Stimulated activated CD4-positive, alpha-beta T cell treated with anti-CD3 and anti-CD28 coated beads, TNF-alpha, amount 100 ng/mL, for 4 hours (primary cell): ENCODE results near the gene CDC42.
A peak's percentile ranks its signal among the peaks of the same experiment; 100 is the strongest.

Experiments used
- DNase-seq, 3 experiments: peaks; one replicate each; pipeline ENCODE4 v3.0.0-alpha.2; 2020; ENCODE audit warnings: low read depth in 3 of 3

CDC42 gene

GRCh38 chr1:22037520-22037919 lies 15.0 kb upstream of the CDC42 start:
- no peak for DNase-seq

GRCh38 chr1:22038036-22038435 lies 14.5 kb upstream of the CDC42 start:
- DNase-seq, result no peak

- DNase-seq, result peak; percentile 43 to 71 (median 65)
Measured at GRCh38 chr1:22039594-22040285, 12.8 kb upstream of the CDC42 start.

GRCh38 chr1:22040286-22040623 lies 12.3 kb upstream of the CDC42 start:
- DNase-seq, result no peak

- no peak for DNase-seq
Measured at GRCh38 chr1:22041505-22041904, 11.0 kb upstream of the CDC42 start.

GRCh38 chr1:22043198-22043769 lies 9.2 kb upstream of the CDC42 start:
- DNase-seq, result no peak

GRCh38 chr1:22044690-22045420 lies 7.7 kb upstream of the CDC42 start:
- no peak for DNase-seq

- DNase-seq, result no peak
Measured at GRCh38 chr1:22045604-22046228, 6.8 kb upstream of the CDC42 start.

GRCh38 chr1:22048351-22049192 lies 3.9 kb upstream of the CDC42 start:
- DNase-seq, result no peak

GRCh38 chr1:22050330-22050729 lies 2.2 kb upstream of the CDC42 start:
- no peak for DNase-seq

- DNase-seq, result no peak
Measured at GRCh38 chr1:22051607-22052114, 848 bp upstream of the CDC42 start.

GRCh38 chr1:22053017-22053860 lies 730 bp downstream of the CDC42 start:
- DNase-seq, result peak in 2 of 3 experiments; percentile 7 to 36

GRCh38 chr1:22053861-22054770 lies 1.6 kb downstream of the CDC42 start:
- no peak for DNase-seq

GRCh38 chr1:22055463-22055862 lies 3.0 kb downstream of the CDC42 start:
- no peak for DNase-seq

GRCh38 chr1:22056043-22056442 lies 3.5 kb downstream of the CDC42 start:
- no peak for DNase-seq

- no peak for DNase-seq
Measured at GRCh38 chr1:22056936-22057335, 4.4 kb downstream of the CDC42 start.

- no peak for DNase-seq
Measured at GRCh38 chr1:22057861-22058260, 5.4 kb downstream of the CDC42 start.

GRCh38 chr1:22064751-22065402 lies 12.4 kb downstream of the CDC42 start:
- no peak for DNase-seq

GRCh38 chr1:22071511-22071910 lies 19.0 kb downstream of the CDC42 start:
- DNase-seq, result no peak
